GM19240 (cell line): ENCODE results near the gene CHRNB1.

Experiments
- DNase-seq: peaks from one replicate; pipeline ENCODE4 v3.0.0; 2011; ENCODE audit warnings: low spot score; ENCODE audit not compliant: insufficient read length

Gene CHRNB1

GRCh38 chr17:7444682-7445618 is at the start of gene CHRNB1:
CHRNB1 (plus strand) TSS chr17:7445061; CDS start chr17:7445128, 67 bp downstream.
- no peak for DNase-seq

GRCh38 chr17:7396147-7396546 is 48.7 kb upstream of the CHRNB1 start:
- DNase-seq, result no peak

GRCh38 chr17:7398612-7399011 is 46.2 kb upstream of the CHRNB1 start:
- no peak for DNase-seq

DNA sequence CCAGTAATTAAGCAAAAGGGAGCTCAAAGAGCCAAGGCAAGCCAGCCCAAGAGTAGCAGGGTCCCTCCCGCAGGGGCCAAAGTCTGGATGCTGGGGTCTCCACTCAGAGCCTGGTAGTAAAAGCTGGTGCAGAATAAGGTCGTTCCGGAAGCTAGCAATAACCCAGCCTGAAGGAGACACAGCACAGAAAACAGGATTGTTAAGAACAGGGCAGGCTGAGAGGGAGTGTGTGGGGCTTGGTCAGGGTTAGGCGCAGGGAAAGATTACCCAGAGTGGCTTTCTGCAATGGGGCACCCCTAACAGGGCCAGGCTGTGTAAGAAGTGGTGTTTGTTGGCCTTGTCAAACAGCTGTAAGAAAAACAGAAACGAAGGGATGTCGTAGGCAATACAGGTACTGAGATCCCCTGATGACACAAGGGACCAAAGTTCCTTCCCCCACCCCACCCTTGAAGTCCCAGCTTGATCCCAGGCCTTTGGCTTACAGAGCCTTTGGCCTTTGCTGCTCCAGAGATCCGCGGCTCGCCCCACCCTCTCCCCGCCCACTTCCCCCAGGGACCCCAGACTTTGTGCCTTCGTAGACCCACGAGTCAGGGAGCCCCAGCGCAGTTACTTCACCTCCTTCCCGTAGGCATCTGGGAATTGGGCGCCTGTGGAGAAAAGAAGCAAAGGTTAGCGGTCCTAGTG is 41.7 kb upstream of the CHRNB1 start:
- DNase-seq, result no peak

DNA sequence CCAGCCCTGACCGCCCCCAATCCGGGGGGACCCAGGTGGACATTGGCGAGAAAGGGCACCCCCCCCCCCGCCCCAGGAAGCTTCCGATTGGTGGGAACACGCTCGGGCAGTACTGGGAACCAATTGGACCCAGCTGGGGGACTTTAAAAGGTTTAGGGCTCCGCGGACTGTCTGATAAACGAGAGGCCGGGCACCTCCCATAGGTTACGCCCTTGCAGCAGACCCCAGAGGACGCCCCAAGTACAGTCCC is 41.2 kb upstream of the CHRNB1 start:
- no peak for DNase-seq

GRCh38 chr17:7403977-7404736 is 40.7 kb upstream of the CHRNB1 start, which contains the start of gene TMEM256:
TMEM256 (minus strand) TSS chr17:7404097; CDS start chr17:7404084, 13 bp downstream.
- peak; percentile 98 for DNase-seq

DNA sequence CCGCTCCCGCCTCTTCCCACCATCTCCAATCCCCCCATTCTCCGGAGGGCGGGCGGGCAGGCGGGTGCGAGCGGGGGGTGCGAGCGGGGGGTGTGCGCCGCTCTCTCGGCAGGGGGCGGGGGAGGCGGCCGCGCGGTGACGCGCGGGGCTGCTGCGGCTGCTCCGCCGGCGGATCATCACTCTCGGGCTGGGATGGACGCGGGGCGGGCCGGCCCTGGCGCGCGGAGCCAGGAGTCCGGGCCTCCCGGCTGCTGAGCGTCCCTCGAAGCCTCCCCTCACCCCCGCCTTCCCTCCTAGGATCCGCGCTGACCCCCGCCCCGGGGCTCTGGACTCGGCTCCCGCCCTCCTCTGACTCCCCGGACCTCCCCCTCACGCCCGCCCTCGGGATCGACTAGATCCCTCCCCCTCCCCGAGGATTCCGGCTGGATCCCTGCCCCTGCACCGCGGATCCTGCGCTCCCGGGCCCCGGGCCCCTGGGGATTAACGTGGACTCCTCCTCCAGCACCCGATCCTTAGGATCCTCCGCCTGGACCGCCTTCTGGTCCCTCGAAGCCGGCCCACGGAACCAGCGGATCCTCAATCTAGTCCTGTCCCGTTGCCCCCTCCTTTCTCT is 40.0 kb upstream of the CHRNB1 start:
- DNase-seq, result peak; percentile 57

DNA sequence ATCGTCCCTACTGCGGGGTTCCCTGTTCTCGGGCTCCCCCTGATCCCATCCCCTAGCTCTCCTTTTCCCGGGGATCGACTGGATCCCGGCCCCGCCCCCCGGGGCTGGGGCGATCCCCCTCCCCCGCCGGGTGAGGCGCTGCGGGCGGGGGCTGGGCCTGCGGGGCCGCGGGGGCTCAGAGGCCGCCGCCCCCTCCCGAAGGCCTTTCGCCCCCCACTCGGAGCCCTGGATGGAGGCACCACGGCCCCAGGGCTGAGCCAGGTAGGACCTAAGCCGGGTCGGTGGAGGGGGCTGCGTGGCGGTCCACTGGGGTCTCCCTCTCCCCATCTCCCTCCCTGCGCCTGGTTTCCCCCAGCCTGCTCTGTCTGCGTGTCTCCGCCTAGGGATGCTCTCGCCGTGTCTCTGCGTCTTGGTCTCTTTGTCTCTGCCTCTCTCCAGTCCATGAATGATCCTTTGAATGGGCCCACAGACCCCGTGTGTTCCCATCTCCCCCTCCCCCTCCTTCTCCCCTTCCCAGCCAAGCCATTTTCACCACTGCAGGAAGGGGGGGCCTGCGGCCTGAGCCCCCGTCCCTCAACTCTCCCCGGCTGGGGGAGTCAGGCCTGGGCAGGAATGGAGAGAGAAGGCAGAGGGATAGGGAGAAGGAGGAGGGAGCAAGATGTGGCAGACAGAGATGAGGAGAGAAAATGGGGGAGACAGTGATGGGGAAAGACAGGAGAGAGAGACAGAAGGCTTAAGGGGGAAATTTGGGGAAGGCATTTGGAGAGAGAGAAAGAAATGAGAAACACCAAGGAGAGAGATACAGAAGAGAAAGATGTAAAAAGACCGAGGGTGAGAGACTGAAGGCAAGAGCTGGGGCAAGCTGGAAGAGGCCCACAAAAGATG is 39.3 kb upstream of the CHRNB1 start:
- no peak for DNase-seq

DNA sequence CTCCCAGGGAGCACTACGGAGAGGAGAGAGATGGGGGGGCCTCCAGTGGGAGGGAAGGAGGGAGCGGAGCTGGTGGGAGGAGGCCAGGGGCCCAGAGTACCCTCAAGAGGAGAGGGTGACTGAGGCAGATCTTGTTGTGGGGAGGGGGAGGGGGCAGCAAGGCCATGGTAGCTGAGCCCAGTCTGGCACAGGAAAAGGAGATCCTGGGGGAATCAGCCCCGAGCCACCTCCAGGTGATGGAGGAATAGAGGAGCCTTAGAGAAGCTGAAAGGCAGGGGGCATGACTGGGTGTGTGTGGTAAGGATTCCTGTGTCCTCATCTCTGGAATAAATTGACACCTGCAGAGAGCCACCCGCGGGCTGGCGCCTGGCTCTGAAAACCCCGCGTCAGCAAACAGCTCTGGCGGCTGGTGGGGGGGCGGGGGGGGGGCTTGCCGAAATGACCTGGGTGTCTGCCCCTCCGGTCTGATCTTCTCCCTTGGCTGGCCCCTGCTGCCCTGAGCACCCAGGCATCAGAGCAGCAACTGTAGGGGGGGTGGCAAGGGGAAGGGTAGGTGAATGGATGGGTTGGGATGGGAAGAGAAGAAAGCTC is 38.5 kb upstream of the CHRNB1 start:
- DNase-seq, result no peak

DNA sequence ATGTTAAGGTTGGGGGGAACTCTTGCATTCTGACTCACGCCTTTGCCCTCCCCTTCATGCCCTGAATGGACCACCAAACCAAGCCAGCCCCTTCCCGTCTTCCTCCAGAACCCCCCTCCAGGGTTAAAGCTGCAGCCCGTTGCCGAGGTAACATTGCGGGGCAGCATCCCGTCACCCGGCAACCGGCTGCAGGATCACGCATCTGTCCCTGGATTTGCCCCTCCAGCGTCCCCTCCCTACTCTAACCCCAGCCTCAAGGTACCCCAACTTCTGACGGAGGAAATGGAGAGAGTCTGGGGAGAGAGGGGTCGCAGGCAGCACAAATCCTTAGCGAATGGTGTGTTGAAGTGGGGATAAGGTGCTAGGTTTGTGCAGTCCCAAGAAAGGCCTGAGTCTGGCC is 37.8 kb upstream of the CHRNB1 start:
- DNase-seq, result no peak

- DNase-seq, result no peak
Measured at GRCh38 chr17:7407485-7408251, 37.2 kb upstream of the CHRNB1 start, which contains the start of gene NLGN2. NLGN2 (plus strand) TSS chr17:7407845; CDS start chr17:7408256, 411 bp downstream.

DNA sequence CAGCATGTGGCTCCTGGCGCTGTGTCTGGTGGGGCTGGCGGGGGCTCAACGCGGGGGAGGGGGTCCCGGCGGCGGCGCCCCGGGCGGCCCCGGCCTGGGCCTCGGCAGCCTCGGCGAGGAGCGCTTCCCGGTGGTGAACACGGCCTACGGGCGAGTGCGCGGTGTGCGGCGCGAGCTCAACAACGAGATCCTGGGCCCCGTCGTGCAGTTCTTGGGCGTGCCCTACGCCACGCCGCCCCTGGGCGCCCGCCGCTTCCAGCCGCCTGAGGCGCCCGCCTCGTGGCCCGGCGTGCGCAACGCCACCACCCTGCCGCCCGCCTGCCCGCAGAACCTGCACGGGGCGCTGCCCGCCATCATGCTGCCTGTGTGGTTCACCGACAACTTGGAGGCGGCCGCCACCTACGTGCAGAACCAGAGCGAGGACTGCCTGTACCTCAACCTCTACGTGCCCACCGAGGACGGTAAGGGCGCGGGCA is 36.6 kb upstream of the CHRNB1 start:
- DNase-seq, result no peak

GRCh38 chr17:7408863-7409262 is 36.0 kb upstream of the CHRNB1 start:
- no peak for DNase-seq

DNA sequence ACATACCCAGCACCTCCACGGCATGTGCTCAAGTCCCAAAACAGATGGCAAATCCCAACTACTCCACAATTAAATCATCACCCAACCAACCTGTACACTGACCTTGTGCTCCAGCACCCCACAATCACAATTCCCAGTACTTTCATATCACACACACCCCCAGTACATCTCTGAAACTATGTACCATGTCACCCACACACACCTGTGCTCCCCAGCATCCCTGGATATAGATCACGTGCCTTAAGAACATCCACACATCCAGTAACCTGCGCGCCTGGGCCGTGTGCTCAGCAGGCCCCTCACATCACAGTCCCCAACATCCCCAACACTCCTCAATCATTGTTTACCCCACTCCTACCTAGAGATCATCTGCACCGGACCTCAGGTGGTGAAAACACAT is 35.1 kb upstream of the CHRNB1 start:
- no peak for DNase-seq

GRCh38 chr17:7410634-7411426 is 34.0 kb upstream of the CHRNB1 start:
- DNase-seq, result no peak

DNA sequence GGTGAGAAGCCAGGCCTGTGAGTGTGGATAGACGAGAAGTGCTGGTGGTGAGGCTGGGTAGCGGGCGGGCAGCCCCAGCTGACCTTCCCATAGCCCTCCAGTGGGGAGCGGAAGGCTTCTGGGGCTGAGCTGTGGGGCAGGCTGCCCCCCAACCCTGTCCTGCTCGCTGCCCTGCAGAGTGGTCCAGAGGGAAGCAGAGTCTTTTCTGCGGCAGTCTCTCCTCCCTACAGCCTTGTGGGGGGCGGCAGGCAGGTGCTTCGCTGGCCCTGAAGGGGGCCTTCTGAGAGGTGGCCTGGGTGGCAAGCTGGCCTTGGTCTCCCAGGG is 33.5 kb upstream of the CHRNB1 start:
- DNase-seq, result no peak

DNA sequence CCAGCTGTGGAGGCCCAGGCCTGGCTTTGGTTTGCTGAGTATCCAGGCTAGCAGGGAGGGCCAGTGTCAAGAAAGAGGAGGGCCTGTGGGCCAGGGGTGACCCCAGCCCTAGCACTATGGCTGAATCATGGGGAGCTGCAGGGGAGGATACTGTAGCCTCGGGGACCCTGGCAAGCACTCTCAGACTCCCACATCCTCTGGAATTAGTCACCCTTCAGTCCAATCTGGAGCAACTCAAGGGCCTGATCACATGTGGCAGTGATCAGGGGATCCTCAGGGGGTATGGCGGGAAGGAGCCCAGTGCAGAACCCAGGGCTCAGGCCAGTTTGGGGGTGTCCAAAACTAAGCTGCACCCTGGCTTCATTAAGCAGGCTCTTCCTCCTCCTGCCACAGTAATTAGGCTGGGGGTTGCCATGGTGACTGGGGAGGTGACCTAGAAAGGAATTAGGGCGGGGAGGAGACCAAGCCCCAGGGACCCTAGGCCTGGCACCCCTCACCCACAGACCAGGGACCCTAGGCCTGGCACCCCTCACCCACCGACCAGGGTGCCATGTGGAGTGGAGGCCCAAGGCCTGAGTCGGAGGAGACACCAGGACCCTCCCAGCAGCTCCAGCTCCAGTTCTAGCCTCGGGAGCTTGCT is 31.4 kb upstream of the CHRNB1 start:
- DNase-seq, result no peak

DNA sequence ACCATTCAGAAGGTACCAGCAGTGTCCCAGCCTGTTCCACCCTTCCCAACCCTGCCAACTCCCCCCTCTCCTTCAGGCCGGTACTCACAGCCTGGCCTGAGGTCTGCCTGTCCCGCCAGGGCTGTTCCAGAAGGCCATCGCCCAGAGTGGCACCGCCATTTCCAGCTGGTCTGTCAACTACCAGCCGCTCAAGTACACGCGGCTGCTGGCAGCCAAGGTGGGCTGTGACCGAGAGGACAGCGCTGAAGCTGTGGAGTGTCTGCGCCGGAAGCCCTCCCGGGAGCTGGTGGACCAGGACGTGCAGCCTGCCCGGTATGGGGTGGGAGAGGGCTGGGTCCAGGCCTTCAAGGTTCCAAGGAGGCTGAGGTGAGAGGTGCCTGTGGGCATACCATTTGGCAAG is 30.0 kb upstream of the CHRNB1 start:
- no peak for DNase-seq
